22Rv1 (cell line): ENCODE measurements around the gene PARP16.
"Not testable (repeated sequence)": the region's sequence is repeated elsewhere in the genome, so short reads cannot be mapped to it uniquely, and the experiment has no call there.

Experiments
- H3K27ac ChIP-seq: fragments of 450-650 bp; 2 replicates; pipeline ENCODE4 v1.5.1; 2017
- CTCF ChIP-seq: fragments of 450-650 bp; IDR thresholded peaks from 2 replicates; pipeline ENCODE4 v1.5.1; 2017; ENCODE audit warnings: mild to moderate bottlenecking
- ZFX ChIP-seq: fragments of 450-650 bp; IDR thresholded peaks from 2 replicates; pipeline ENCODE4 v1.6.1; 2017; ENCODE audit warnings: antibody characterized with exemption, borderline replicate concordance

The PARP16 gene

GRCh38 chr15:65275104-65275727 lies 11.5 kb downstream of the PARP16 start:
- no peak for TF ChIP-seq CTCF
- TF ChIP-seq ZFX: no peak
- no peak overlapping the region for H3K27ac ChIP-seq

- H3K27ac ChIP-seq: not testable (repeated sequence)
- TF ChIP-seq CTCF: peak; percentile 80
Observed at GRCh38 chr15:65270811-65271545, 15.7 kb downstream of the PARP16 start.

- no peak for TF ChIP-seq ZFX
- no peak for TF ChIP-seq CTCF
- no peak overlapping the region for H3K27ac ChIP-seq
Observed at GRCh38 chr15:65268411-65268810, 18.3 kb downstream of the PARP16 start.

- TF ChIP-seq ZFX (no peak), CTCF (no peak)
- H3K27ac ChIP-seq: no peak overlapping the region
Observed at GRCh38 chr15:65266469-65266868, 20.2 kb downstream of the PARP16 start.

- TF ChIP-seq ZFX (no peak), CTCF (no peak)
- H3K27ac ChIP-seq: no peak overlapping the region
Observed at GRCh38 chr15:65264863-65265430, 21.7 kb downstream of the PARP16 start.

GRCh38 chr15:65263313-65263712 lies 23.4 kb downstream of the PARP16 start:
- no peak for TF ChIP-seq ZFX
- no peak for TF ChIP-seq CTCF

GRCh38 chr15:65260968-65261367 lies 25.7 kb downstream of the PARP16 start:
- no peak overlapping the region for H3K27ac ChIP-seq
- no peak for TF ChIP-seq CTCF
- no peak for TF ChIP-seq ZFX

More at GRCh38 chr15:65263313-65263712, 23.4 kb downstream of the PARP16 start:
- no peak overlapping the region for H3K27ac ChIP-seq
